Mucosa of gallbladder (tissue), 1 donor: ENCODE data around the gene CCDC144A. TPM values are rescaled to one million over a fixed set of nuclear protein-coding genes. Genes with fewer than 3 reads are reported as not detected.
"Not testable (repeated sequence)": the region's sequence is repeated elsewhere in the genome, so short reads cannot be mapped to it uniquely, and the experiment has no call there.

Experiments used
- DNase-seq: peaks from one replicate; pipeline ENCODE4 v3.0.0-alpha.2; 2020; ENCODE audit warnings: low spot score
- total RNA-seq: library from RNA; stranded (reverse); gene quantifications from one replicate; pipeline ENCODE4 v1.2.1, GENCODE V29; 2021
- donor health status: DM: no; HTN: no; CAD: no.

CCDC144A gene
- total RNA-seq, 1 donor from 2014 or later: 5.8 TPM

DNA sequence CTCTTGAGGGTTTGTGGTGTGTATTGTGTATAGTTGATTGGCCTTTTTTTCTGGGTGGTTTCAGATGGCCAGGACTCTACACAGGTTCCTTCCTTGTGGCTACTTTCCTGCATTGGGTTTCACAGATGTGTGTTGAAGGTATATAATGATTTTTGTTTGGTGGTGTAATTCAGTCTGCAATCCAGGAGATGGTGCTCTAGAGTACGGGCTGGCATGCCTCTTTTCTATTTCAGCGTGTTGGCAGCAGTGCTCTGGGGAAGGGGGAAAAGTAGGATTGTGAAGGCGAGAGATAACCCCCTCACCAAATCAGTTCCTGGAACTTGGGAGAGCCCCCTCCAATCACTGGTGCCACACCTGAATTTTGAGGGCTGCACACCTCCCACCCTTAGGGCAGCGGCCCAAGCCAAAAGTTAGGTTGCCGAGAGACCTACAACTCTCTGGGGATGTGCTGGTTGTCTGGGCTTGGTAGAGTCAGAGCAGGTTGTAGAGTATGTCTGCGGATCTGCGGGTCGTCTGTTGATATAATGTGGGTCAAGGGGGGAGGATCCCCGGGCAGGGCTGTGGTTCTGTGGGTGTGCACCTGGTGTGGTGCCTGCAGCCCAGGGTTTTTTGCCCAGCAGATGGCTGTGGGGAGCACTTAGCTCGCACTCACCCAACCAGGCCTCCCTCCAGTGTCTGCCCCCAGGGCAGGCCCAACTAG, 61.3 kb downstream of the CCDC144A start:
- not testable (repeated sequence) for DNase-seq

DNA sequence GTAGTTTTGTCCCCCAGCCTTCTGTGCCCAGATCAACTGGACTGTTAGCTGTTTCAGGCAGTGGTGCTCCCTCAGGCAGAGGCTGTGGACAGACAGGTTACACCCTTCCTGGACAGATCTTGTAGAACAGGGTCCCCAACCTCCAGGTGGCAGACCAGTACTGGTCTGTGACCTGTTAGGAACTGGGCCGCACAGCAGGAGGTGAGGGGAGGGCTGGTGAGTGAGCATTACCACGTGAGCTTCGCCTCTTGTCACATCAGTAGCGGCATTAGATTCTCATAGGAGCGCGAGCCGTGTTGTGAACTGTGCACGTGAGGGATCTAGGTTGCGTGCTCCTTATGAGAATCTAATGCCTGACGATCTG, 61.9 kb downstream of the CCDC144A start:
- DNase-seq: not testable (repeated sequence)

DNA sequence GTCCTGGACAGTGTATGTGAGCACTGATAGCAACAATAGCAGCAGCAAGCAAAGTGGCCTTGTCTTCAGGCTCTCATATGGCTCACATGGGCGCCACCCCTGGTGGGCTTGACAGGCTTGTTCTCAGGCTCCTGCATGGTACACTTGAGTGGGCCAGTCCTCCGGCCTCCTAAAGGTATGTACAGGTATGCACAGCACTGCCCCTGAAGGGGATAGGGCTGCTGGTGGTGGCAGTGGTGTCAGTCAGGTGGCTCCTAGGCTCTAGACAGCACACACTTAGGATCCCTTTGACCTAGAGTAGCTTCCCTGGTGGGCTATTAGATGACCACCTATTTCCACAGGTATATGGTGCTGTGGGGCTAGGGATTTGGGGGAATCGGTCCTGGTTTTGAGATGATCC, 67.5 kb downstream of the CCDC144A start:
- not testable (repeated sequence) for DNase-seq

DNA sequence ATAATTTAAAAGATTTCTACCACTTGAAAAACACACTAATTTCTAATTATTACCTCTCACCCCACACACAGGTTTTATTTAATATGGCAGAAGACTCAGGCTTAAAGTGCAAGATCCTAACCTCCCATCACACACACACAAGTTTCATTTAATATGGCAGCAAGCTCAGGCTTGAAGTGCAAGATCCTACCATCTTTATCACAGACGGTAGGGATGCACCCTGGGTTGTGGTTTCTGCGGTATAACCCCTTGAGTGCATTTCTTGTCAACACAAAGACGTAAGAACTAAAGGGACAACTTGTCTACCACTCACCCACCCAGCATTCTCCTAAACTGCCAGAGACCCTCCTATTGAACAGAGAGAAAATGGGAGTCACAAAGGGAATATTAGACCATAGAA, 68.1 kb downstream of the CCDC144A start:
- DNase-seq: not testable (repeated sequence)

DNA sequence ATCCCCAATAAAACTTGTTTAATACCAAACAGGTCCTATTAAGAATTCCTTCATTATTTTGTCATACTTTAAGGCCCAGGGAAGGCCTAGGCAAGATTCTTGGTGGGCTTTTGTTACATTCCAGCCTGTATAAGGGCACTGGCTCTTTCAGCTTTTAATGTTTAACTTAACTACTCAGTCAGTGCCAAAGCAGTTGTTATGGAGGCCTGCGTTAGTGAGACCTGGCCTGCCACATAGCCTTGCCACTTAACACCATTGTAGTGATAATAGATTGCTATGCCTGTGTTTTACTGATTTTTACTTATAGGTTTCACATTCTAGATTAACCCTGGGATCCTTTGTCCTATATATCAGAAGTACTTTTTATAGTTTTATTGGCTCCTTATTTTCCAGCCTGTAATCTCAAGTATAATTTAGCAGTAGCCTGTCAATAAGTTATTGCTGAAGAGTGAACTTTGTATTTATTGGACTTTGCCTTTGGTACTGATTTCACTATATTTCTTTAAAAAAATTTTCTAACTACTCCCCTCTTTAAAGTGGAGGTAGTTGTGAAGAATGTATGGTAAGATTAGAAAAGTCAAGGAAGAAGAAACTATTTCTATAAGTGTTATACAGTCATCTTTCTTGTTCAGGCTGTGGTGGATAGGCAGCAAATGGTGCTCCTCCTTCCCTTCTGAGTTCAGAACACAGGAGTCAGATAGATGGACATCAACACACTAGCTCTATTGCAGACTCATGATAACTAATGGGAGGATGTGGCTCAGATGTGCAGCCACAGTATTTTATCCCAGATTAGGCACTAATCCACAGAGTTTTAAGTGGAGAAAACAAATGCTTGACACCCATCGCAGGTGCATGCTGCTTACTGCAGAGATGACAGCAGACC, 78.5 kb downstream of the CCDC144A start:
- DNase-seq: not testable (repeated sequence)

DNA sequence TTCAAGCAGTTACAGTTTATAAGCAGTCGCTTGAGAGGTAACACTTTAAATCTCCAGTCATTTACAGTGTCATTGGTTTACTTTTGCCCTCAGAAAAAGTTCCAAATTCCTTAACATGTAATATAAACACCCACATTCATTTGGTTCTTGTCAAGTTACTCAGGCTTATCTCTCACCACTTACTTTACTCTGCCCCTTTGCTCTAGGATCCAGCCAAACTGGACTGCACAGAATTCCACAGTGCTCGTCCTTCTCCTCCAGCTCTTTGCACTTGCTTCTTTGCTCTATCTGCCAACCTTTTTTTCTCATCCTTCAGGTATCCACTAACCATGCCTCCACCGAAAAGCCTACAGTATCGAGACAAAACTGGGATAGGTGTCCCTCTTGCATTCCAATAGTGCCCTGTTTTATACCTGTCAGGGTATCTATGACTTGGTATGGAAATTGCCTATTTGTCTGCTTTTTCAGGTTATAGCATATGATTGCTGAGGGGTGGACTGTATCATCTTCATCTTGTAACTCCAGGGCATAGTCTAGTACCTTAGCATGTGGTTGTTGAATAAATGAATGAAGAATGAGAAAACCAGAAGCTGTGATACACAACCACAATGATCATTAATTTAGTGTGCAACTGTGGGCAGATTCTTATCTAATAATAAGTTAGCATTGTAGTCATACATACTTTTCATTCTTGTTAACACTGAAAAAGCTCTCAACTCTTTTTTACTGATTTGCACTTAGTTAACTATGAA, 82.5 kb downstream of the CCDC144A start:
- DNase-seq: not testable (repeated sequence)

DNA sequence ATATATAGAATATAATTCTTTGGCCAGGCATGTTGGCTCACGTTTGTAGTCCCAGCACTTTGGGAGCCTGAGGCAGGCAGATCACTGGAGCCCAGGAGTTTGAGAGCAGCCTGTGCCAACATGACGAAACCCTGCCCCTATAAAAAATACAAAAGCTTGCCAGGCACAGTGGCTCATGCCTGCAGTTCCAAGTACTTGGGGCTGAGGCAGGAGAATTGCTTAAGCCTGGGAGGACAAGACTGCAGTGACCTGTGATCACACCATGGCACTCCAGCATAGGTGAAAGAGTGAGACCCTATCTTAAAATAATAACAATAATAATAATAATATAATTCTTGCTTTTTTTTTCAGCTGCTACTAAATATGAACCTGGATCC, 83.1 kb downstream of the CCDC144A start:
- not testable (repeated sequence) for DNase-seq

DNA sequence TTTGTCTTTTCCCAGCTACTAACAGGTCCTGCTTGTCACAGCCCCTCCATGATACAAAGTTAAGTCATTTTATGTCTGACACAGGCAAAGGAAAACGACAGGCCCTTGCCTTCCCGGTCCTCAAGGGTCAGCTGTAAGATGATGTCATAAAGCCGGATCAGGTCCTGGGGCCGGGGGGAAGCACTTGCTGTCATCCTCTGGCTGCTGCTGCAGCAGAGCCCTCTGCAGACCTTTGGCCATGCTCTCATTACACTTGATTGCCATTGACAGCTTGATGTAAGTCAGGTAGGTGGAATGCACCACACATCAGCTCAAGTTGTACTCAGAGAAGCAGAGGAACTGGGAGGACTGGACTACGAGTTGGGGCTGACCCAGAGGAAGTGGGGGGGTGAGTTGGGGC, 97.8 kb downstream of the CCDC144A start:
- not testable (repeated sequence) for DNase-seq

DNA sequence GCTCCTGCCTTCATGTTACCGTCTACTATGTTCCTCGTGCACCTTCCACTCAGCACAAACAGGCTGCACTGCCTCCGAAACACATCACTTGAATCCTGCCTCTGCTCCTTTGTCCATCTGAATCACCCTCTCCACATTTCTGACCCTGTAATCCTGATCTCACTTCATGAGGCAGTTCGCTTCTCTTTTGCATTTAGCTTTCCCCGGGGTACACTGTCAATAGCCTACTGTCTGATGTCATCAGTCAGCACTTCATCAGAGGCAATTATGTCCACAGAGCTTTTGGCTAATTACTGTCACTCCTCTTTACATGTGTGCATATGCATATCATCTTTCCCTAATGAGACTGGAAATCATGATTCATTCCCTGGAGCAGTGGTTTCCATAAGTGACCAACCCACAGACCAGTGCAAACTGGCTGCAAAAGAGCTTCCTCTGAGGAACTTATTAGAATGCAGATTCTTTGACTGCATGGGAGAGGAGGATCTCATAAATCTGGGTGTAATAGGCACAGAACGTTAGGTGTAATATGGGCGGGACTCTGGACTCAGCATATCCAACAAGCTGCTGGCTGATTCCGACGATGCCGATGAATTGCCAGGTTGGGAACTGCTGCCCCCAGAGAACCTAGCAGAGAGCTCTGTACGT, 99.0 kb downstream of the CCDC144A start:
- DNase-seq: not testable (repeated sequence)

DNA sequence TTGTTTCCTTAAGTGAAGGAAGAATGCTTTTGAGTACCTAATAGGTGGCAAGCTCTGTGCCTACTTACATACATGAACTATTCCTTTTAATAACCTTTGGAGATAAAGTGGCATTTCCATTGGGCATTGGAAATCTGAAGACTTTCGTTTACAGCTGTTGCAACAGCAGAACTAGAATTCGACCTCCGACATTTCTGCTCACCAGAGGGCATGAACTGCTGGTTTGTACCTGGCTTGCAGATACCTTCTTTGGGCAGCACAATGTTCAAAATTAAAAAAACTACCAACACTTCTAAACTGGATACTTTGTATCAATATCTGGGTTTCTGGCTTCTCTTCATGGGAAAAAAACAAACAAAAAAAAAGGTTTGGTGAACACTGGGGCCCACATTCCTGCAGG, 99.6 kb downstream of the CCDC144A start:
- DNase-seq: not testable (repeated sequence)

DNA sequence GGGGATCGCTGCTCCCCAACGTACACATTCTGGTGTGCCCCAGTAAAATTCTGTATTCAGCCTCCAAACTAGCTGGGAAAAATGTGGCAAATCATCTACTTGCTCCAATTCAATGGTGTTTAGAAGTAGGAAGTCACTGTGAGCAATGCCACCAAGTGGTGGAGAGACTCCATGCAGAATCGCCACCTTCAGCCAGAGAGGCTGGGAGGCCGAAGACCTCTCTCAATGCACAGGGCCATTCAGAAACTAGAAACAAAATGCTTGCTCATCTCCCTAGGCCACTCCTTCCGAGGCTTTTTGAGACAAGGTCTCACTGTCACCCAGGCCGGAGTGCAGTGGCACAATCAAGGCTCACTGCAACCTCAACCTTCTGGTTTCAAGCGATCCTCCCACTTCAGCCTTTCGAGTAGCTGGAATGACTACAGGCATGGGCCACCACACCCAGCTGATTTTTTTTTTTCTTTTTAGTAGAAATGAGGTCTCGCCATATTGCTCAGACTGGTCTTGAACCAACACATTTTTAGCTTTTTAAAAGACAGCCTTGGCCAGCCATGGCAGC, 100.4 kb downstream of the CCDC144A start:
- DNase-seq: not testable (repeated sequence)

DNA sequence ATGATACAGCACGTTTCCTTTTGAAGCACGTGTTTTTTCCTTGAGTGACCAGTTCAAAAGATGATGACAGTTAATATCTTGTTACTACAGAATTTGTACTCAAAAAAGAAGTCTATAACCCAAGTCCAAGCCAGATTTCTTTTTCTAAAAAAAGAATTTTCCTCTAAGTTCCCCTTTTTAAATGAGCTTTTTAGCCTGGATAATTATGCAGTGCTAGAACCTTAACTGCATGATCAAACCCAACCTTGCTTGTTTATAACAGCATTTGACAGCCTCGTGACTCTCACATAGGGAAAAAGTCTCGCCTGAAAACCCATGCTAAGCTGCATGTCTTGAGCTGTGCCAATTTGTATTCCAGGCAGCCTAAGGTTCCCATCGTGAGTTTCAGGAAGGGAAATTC, 104.2 kb downstream of the CCDC144A start:
- DNase-seq: not testable (repeated sequence)

DNA sequence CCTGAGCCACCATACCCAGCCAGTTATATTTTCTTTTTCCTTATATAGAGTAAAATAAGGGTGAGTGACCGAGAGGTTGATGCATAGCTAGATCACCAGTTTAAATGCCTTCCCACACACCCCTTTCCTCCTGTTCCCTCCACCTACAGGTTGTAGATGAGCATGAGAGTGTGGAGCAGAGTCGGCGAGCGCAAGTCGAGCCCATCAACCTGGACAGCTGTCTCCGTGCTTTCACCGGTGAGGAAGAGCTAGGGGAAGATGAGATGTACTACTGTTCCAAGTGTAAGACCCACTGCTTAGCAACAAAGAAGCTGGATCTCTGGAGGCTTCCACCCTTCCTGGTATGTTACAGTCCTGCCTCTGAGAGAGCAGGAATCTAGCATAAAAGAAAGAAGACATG, 105.9 kb downstream of the CCDC144A start:
- not testable (repeated sequence) for DNase-seq

DNA sequence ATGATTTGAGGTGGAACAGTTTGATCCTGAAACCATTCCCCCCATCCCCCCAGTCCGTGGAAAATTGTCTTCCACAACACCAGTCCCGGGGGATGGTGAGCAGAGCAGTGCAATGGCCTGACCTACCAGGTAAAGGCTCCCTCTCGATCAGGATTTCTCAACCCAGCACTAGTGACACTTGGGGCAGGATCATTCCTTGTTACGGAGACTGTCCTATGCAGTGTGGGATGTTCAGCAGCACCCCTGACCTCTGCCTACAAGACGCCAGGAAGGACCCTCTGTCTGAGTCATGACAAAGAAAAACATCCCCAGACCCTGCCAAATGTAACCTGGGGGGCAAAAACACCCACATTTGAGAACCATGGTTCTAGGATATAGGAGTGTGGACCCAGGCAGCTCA, 114.8 kb downstream of the CCDC144A start:
- DNase-seq: not testable (repeated sequence)

DNA sequence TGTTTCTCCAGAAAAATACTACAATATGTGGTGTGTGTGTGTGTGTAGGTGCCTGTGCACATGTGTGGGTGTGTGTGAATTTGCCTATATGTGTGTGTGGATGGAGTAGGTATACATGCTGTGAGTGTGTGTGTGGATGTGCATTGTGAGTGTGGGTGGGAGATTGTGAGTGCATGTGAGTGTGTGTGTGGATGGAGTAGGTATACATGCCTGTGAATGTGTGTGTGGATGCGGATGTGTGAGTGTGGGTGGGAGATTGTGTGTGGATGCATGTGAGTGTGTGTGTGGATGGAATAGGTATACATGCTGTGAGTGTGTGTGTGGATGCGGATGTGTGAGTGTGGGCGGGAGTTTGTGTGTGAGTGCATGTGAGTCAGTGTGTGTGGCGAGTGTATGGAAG, 116.6 kb downstream of the CCDC144A start:
- not testable (repeated sequence) for DNase-seq

DNA sequence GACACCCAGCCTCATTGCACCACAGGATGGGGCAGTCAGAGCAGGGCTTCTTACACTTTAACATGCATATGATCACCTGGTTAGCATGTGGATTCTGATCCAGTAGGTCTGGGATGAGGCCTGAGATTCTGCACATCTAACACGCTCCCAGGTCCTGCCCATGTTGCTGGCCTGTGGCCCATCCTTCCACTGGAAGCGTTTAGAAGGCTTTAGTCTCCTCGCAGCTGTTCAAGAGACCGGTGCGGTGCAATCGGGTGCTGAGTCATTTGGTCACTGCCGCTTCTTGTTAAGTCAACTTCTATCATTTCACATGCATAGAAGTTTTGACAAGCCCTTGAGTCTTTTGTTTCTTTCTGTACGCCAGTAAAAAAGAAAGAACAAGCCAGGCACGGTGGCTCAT, 117.6 kb downstream of the CCDC144A start:
- not testable (repeated sequence) for DNase-seq

DNA sequence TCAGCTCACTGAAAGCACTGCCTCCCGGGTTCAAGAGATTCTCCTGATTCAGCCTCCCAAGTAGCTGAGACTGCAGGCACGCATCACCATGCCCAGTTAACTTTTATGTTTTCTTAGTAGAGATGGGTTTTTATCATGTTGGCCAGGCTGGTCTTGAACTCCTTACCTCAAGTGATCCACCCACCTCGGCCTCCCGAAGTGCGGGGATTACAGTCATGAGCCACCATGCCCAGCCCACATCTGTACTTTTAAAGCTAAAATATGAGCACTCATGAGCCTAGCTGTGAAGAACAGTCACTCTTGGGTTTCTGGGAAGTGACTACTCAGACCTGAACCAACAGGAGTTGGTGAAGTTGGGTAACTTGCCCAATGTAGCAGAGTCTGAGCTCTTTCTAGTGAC, 120.2 kb downstream of the CCDC144A start:
- not testable (repeated sequence) for DNase-seq

DNA sequence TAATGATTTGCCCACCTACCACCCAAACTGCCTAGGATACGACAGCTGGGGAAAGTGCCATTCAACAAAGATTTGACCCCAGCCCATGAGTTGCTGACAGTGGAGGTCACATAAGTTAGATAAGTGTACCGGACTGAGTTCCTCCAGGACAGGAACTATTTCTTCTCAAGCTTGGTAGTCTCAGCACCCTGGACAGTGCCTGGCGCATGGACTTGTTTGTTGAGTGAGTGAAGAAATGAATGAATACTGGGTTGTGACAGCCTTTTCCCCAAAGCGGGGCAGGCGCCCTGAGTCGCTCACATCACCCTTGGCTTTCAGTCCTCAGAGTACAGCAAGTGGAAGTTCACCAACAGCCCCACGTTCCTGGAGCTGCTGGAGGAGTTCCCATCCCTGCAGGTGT, 122.1 kb downstream of the CCDC144A start:
- DNase-seq: not testable (repeated sequence)

DNA sequence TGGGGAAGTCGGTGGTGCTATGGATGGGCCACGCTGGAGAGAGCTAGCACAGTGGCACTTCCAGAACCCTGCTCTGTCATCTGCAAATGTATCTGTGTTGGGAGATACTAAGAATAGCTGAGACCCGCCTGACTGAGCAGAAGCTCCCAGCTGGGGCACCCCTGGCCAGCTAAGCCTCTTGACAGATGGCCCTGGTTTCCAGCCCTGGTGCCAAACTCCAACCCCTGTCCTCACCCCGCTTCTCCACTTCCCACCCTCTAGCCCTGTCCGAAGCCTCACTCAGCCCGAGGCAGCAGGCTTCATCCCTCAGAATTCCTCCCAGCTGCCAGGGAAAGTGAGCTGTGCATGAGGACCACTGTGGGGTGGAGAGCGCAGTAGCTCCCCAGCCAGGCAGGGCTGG, 124.4 kb downstream of the CCDC144A start:
- DNase-seq: no peak

DNA sequence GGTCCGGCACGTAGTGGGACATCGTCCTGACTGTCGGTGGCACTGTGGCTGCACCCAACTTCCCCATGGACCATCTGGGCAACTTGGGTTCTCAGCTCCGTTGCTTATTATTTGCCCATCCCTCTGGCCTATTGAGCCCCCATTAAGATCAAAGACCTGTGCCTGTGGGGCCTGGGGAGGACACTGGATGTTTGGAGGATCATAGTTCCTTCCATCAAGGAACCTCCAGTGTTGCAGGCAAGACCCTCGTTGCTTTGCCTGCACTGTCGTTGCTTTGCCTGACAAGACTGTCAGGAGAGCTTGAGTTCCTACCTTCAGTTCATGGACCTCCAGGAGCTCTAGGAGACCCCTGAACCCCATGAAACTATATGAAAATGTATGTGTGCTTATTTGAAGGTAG, 127.2 kb downstream of the CCDC144A start:
- DNase-seq: no peak

DNA sequence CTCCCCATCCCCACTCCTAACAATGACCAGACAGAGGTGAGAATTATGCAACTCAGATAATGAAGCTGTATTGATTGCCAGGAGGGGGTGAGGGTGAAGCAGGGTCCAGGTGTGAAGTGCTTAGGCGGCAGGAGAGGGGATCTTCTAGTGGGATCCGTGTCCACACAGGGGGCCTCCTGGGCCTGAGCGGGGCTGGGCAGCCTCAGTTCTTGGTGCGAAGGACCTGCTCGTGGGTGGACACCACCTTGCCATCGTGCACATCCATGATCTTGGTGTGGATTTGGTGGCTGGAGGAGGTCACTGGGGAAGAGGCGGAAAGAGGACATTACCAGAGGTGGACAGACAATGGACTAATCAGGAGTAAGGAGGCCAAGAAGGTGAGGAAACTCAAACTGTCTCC, 127.9 kb downstream of the CCDC144A start:
- not testable (repeated sequence) for DNase-seq
